Body of pancreas (tissue), 4 donors: ENCODE results near the gene CDK4. TPM values are rescaled to one million over a fixed set of nuclear protein-coding genes. Genes with fewer than 3 reads are reported as not detected.

Source experiments
- ATAC-seq: fragments of 150-250 bp; one replicate; pipeline ENCODE4 v1.9.1; 2016
- DNase-seq, 4 donors: peaks; one replicate each; pipeline ENCODE4 v3.0.0-alpha.2; 2019
- H3K27ac ChIP-seq, 4 donors: fragments of 200-600 bp; sonication (generic); 1 replicate in 3 of 4; 2 replicates in 1 of 4; pipeline versions ENCODE4 v1.5.1 to v1.6.1; 2016 to 2019; ENCODE audit warnings: mild to moderate bottlenecking in 1 of 4, mixed read lengths in 1 of 4, moderate library complexity in 1 of 4
- H3K27me3 ChIP-seq, 2 donors: fragments of 200-600 bp; sonication (generic); one replicate each; pipeline ENCODE4 v1.6.0; 2016; ENCODE audit warnings: mild to moderate bottlenecking in 1 of 2
- H3K36me3 ChIP-seq, 2 donors: fragments of 200-600 bp; sonication (generic); replicated peaks in 1 of 2; 2 replicates each; pipeline ENCODE4 v1.5.1; 2016; ENCODE audit warnings: low read depth in 2 of 2; ENCODE audit not compliant: insufficient read depth in 1 of 2
- H3K4me1 ChIP-seq: fragments of 200-600 bp; sonication (generic); one replicate; pipeline ENCODE4 v1.6.0; 2016
- H3K4me3 ChIP-seq, 2 donors: fragments of 200-600 bp; sonication (generic); 1 replicate in 1 of 2; 2 replicates in 1 of 2; pipeline ENCODE4 v1.5.1; 2016 to 2019
- H3K9me3 ChIP-seq, 3 donors: fragments of 200-600 bp; sonication (generic); 1 replicate in 2 of 3; 2 replicates in 1 of 3; pipeline ENCODE4 v1.5.1; 2016
- POLR2A ChIP-seq, 3 donors: fragments of 450-650 bp; IDR thresholded peaks; one replicate each; pipeline ENCODE4 v1.6.1; 2016; ENCODE audit warnings: antibody characterized with exemption in 3 of 3, mild to moderate bottlenecking in 2 of 3
- WGBS, 2 donors: methylation state at CpG; one replicate each; pipeline ENCODE4 v1.1.5; 2017; 5-methylcytosine and 5-hydroxymethylcytosine counted together
- intact Hi-C: fragments of 100-400 bp; cut with DNase I; formaldehyde crosslinking; loops from one replicate; pipeline ENCODE4 v1.15.1; 2023
- total RNA-seq, 2 donors: library from RNA; depleted of rRNA; stranded (reverse); fragments of >200 nt; gene quantifications; one replicate each; pipeline ENCODE4 v1.1.0, GENCODE V29; 2016
- TF ChIP-seq, protein P1 (sequence below), 7 experiments: fragments of 450-650 bp in 4 of 7; fragments of 200-600 bp in 3 of 7; sonication (generic) in 3 of 7; IDR thresholded peaks; one replicate each; pipeline ENCODE4 v1.5.1; 2016 to 2019; ENCODE audit warnings: antibody characterized with exemption in 7 of 7

Gene CDK4
- total RNA-seq, 2 donors from 2014 or later: 27.0 to 81.2 TPM

DNA sequence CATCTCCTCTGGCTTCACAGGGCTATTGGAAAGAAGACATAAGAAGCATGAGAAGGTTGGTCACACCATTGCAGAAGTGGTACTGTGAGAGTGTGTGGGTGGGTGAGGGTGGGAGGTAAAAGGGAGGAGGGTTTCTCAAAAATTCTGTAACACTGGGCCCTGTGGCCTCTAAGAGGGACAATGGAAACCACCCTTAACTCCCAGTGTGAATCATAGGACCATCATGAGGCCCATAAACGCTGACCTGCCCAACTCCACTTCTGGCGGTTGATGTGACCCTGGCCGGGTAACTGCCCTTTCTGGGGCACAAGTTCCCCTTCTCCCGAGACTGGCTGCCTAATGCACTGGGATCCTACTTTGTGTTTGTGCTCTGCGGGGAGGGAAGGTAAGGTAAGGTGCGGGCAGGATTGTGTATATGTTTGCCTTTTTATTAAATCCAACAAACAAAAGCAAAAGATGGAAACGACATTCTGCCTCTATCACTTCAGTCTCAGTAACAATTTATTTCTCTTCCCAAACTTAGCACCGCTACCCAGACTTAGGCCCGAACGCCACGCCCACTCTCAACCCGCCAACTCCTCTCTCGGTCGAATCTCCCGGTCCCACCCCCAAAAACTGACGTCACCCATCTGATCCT is 19.2 kb upstream of the CDK4 start:
- 1% methylated on average over 16 of the region's 16 CpGs for WGBS, 2 donors
- peak overlapping the region; percentile 78 to 95 (median 90) for H3K27ac ChIP-seq

DNA sequence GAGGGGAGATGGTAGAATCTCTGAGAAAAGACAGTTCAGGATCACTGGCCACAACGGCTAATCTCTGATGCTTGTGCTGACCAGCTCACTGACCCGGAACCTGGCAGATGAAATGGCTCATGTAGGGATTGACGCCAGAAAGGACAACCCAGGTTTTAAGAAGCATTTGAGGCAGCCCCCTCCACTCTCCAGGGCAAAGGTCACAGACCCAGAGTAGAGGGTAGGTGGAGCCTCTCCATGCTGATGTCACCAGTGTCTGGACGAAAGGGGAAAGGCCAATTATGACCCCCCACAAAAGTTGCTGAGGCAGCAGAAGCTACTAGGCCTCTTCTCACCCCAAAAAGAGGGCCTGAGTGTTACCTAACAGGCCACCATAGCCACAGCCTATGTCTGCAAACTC is 18.6 kb upstream of the CDK4 start:
- no peak for TF ChIP-seq POLR2A (IDR thresholded peaks at IDR 0.05)
- TF ChIP-seq, protein P1, sequence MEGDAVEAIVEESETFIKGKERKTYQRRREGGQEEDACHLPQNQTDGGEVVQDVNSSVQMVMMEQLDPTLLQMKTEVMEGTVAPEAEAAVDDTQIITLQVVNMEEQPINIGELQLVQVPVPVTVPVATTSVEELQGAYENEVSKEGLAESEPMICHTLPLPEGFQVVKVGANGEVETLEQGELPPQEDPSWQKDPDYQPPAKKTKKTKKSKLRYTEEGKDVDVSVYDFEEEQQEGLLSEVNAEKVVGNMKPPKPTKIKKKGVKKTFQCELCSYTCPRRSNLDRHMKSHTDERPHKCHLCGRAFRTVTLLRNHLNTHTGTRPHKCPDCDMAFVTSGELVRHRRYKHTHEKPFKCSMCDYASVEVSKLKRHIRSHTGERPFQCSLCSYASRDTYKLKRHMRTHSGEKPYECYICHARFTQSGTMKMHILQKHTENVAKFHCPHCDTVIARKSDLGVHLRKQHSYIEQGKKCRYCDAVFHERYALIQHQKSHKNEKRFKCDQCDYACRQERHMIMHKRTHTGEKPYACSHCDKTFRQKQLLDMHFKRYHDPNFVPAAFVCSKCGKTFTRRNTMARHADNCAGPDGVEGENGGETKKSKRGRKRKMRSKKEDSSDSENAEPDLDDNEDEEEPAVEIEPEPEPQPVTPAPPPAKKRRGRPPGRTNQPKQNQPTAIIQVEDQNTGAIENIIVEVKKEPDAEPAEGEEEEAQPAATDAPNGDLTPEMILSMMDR (IDR thresholded peaks at IDR 0.05): no peak
- ATAC-seq (no peak), DNase-seq (no peak)
- Histone ChIP-seq H3K4me3 (no peak overlapping the region), H3K36me3 (peaks cover 0 to 6% of the 10 kb centered on the region in 2 donors), H3K27me3 (no peaks in the 10 kb centered on the region), H3K9me3 (no peaks in the 10 kb centered on the region), H3K27ac (no peak overlapping the region), H3K4me1 (peaks cover 46% of the 10 kb centered on the region)
- WGBS, 2 donors: 75 to 78% methylated on average over 3 to 4 of the region's 4 CpGs
- intact Hi-C loops: no loop called here

More for the DNA sequence above, 19.2 kb upstream of the CDK4 start:
- Histone ChIP-seq H3K4me3 (peak overlapping the region; percentile 32 to 69), H3K27me3 (no peaks in the 10 kb centered on the region), H3K4me1 (peaks cover 46% of the 10 kb centered on the region), H3K36me3 (peaks cover 0 to 6% of the 10 kb centered on the region in 2 donors), H3K9me3 (no peaks in the 10 kb centered on the region)
- DNase-seq: peak; percentile 85 to 93 (median 90)
- TF ChIP-seq, protein P1 (IDR thresholded peaks at IDR 0.05): no peak
- TF ChIP-seq POLR2A (IDR thresholded peaks at IDR 0.05): no peak
- intact Hi-C loops: no loop called here
- ATAC-seq: peak; percentile 76

DNA sequence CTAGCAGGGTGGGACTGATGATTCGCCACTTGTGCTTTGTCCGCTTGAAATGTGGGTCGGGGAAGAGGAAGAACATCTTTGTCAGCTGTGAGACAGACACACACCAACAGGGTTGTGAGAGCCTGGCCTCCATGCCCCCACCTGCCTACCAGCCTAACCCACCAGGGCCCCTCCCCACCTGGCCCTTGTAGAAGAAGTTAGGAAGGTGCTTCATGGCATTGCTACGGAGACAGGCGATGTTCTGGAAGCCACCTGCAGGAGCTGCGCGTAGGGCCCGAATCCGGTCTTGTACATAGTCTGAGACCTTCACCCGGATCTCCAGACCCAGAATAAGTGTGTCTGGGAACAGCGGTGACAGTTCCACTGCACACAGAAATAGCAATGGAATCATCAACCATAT is 17.5 kb upstream of the CDK4 start:
- no peak for ATAC-seq
- Histone ChIP-seq H3K4me3 (no peak overlapping the region), H3K9me3 (no peaks in the 10 kb centered on the region), H3K27me3 (no peaks in the 10 kb centered on the region), H3K27ac (no peak overlapping the region), H3K36me3 (peaks cover 0 to 6% of the 10 kb centered on the region in 2 donors), H3K4me1 (peaks cover 53% of the 10 kb centered on the region)
- 89 to 94% methylated on average over 10 to 11 of the region's 11 CpGs for WGBS, 2 donors
- no peak for DNase-seq
- intact Hi-C loops: no loop called here
- TF ChIP-seq, protein P1 (IDR thresholded peaks at IDR 0.05): no peak
- TF ChIP-seq POLR2A (IDR thresholded peaks at IDR 0.05): no peak

DNA sequence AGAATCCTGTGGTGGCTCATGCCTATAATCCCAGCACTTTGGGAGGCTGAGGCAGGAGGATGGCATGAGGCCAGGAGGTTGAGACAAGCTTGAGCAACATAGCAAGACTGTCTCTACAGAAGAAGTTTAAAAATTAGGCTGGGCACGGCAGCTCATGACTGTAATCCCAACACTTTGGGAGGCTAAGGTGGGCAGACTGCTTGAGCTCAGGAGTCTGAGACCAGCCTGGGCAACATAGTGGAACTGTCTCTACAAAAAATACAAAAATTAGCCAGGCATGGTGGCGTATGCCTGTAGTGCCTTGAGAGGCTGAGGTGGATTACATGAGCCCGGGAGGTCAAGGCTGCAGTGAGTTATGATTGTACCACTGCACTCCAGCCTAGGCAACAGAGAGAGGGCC is 15.8 kb upstream of the CDK4 start:
- ATAC-seq (no peak), DNase-seq (no peak)
- H3K4me3 ChIP-seq: no peak overlapping the region
- H3K27ac ChIP-seq: no peak overlapping the region
- no peaks in the 10 kb centered on the region for H3K27me3 ChIP-seq
- H3K4me1 ChIP-seq: peaks cover 46% of the 10 kb centered on the region
- peaks cover 0 to 6% of the 10 kb centered on the region in 2 donors for H3K36me3 ChIP-seq
- TF ChIP-seq POLR2A (IDR thresholded peaks at IDR 0.05): no peak
- TF ChIP-seq, protein P1 (IDR thresholded peaks at IDR 0.05): no peak
- WGBS, 2 donors: 90 to 91% methylated on average over 3 of the region's 3 CpGs
- intact Hi-C loops: no loop called here
- no peaks in the 10 kb centered on the region for H3K9me3 ChIP-seq

- TF ChIP-seq, protein P1 (IDR thresholded peaks at IDR 0.05): no peak
- no peak for TF ChIP-seq POLR2A (IDR thresholded peaks at IDR 0.05)
- intact Hi-C loops: no loop called here
- Histone ChIP-seq H3K9me3 (no peaks in the 10 kb centered on the region), H3K4me1 (peaks cover 46% of the 10 kb centered on the region), H3K36me3 (peaks cover 0 to 6% of the 10 kb centered on the region in 2 donors), H3K27me3 (no peaks in the 10 kb centered on the region), H3K4me3 (no peak overlapping the region), H3K27ac (no peak overlapping the region)
- ATAC-seq (no peak), DNase-seq (no peak)
Observed at GRCh38 chr12:57767305-57767698, 15.2 kb upstream of the CDK4 start.
